ENCODE measurements around the gene NTM. TPM values are rescaled to one million over a fixed set of nuclear protein-coding genes. Genes with fewer than 3 reads are reported as not detected.

The NTM gene
- total and polyA plus RNA-seq, 2 of the 8 experiments (the other 6 are each of a cell fraction or from before 2014, with no cell fraction given) = 13.4 to 20.0 TPM

DNA sequence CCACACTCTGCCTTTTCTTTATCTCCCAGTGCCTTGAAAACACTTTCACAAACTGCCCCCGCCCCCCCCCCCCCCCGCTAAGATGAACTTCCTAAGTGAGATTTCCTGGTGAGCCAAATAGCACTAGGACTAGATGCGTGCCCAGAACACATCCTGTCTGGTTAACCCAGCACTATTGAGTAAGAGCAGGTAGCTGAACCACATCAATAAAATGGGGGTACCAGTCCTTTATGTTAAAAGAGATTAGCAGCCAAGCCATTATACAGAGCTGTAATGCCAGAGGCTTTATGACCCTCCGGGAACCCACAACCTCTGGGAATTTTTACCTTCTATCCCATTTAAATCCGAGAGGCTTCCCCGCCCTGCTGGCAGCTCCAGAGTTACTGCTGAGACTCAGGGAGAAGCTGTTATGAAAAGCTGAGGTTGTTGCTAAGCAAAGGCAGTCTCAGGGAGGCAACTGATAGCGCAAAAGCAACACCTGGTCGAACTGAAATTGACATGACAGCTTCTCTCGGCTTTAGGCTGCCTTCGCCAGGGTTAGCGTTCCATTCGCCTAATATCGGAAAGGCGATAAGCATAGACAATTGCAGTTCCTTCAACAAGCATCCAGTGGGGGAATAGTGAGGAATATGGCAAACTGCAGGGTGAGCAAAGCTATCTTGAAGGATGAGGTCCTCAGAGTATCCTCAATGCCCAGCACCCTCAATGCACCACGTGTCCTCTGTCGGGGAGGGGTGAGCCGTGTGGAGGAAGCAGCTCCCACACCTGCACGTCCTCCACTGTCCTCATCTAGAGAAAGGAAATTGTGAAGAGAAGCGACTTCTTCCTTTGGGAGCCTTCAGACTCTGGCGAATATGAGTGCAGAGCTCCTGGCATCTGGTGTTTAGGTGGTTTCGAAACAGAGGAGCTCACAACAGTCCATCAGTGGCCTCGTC, 977.0 kb downstream of the NTM start:
- no peak for DNase-seq (ENCODE audit: low read depth in 1 of 2, low spot score in 2 of 2)
- no peak overlapping the region for H3K4ac ChIP-seq (replicated peaks; ENCODE audit: insufficient read length, low read depth, low read length)
- H2BK120ac ChIP-seq (replicated peaks; ENCODE audit: low read depth, low read length) = no peak overlapping the region
- H2BK15ac ChIP-seq (ENCODE audit: low read length) = no peak overlapping the region; the same call in 1 of the 2 replicates
- no peak overlapping the region for H3K9ac ChIP-seq (replicated peaks in 1 of 4; ENCODE audit: extremely low read depth in 1 of 4, low read depth in 3 of 4, low read length in 3 of 4)
- H3K27me3 ChIP-seq (replicated peaks in 1 of 4; ENCODE audit: control insufficient read depth in 3 of 4, extremely low read depth in 1 of 4, insufficient read depth in 3 of 4, low read length in 3 of 4) = no peaks in the 10 kb centered on the region
- H3K36me3 ChIP-seq (ENCODE audit: control insufficient read depth in 2 of 4, insufficient read depth in 4 of 4, low read length in 3 of 4) = no peaks in the 10 kb centered on the region
- no peak overlapping the region for H2BK12ac ChIP-seq (ENCODE audit: low read depth, low read length)
- H3K9me3 ChIP-seq (ENCODE audit: insufficient read depth in 2 of 2, low read depth in 1 of 2, low read length in 1 of 2) = no peaks in the 10 kb centered on the region
- no peaks in the 10 kb centered on the region for H3K79me1 ChIP-seq (ENCODE audit: low read depth, low read length)
- no peak overlapping the region for H4K5ac ChIP-seq (ENCODE audit: insufficient read length, low read depth, low read length)
- H4K20me1 ChIP-seq (replicated peaks in 1 of 2; ENCODE audit: control insufficient read depth in 1 of 2, insufficient read depth in 2 of 2, low read length in 2 of 2) = no peaks in the 10 kb centered on the region
- ChIA-PET CTCF (ENCODE audit: partially characterized antibody) (interaction anchor here (0.7 to 4.7 kb wide), 9 partner anchors 9 to 623 kb away, joined by 3 to 22 read pairs (median 3); no protein-coding TSS in a partner anchor), POLR2A (ENCODE audit: partially characterized antibody) (no interaction called here)
- no peak overlapping the region for H4K8ac ChIP-seq (ENCODE audit: extremely low read depth, insufficient read depth, low read length)
- H3K18ac ChIP-seq (ENCODE audit: extremely low read depth, low read length) = no peak overlapping the region
- no peak overlapping the region for H3K14ac ChIP-seq (ENCODE audit: insufficient read length)
- no peak for FAIRE-seq
- no peak overlapping the region for H2AFZ ChIP-seq (ENCODE audit: low read length)
- H3K4me1 ChIP-seq (replicated peaks in 1 of 4; ENCODE audit: control insufficient read depth in 3 of 4, insufficient read depth in 4 of 4, low read length in 3 of 4) = peaks cover 2 to 4% (median 3%) of the 10 kb centered on the region in 4 experiments; a peak in 5 of 7 replicates
- H2AK5ac ChIP-seq (ENCODE audit: low read depth, low read length) = no peak overlapping the region
- no peak overlapping the region for H3K56ac ChIP-seq (replicated peaks; ENCODE audit: insufficient read length, low read depth, low read length)
- no peak overlapping the region for H2BK5ac ChIP-seq (ENCODE audit: low read depth, low read length)
- H3K79me2 ChIP-seq (ENCODE audit: control insufficient read depth in 1 of 2, insufficient read depth in 2 of 2, low read length in 2 of 2) = no peaks in the 10 kb centered on the region
- H3K23me2 ChIP-seq (ENCODE audit: low read depth, low read length) = no peaks in the 10 kb centered on the region
- no peak overlapping the region for H3K23ac ChIP-seq (ENCODE audit: insufficient read length)
- no peak overlapping the region for H2BK20ac ChIP-seq (ENCODE audit: low read length)
- WGBS, 2 experiments (ENCODE audit: extremely low coverage in 1 of 2, insufficient coverage in 1 of 2, insufficient read length in 1 of 2, insufficient replicate concordance in 2 of 2, low coverage in 1 of 2, low lambda C conversion rate in 2 of 2, missing lambda C conversion rate in 1 of 2) = 83% methylated on average over 19 of the region's 22 CpGs; no CpG with 5 or more reads in 1 of the 2 experiments
- no peak overlapping the region; a peak in 1 of 4 replicates for H3K4me2 ChIP-seq (ENCODE audit: insufficient read depth in 1 of 2, low read depth in 2 of 2, low read length in 2 of 2)
- H4K91ac ChIP-seq (replicated peaks; ENCODE audit: insufficient read length, low read length) = no peak overlapping the region
- TF ChIP-seq POU5F1 (IDR thresholded peaks at IDR 0.05; ENCODE audit: low read depth, low read length) (no peak), RXRA (IDR thresholded peaks at IDR 0.05; ENCODE audit: insufficient read depth, low read depth, low read length) (no peak), BRCA1 (IDR thresholded peaks at IDR 0.05; ENCODE audit: low read depth, low read length) (no peak), CTCF (IDR thresholded peaks at IDR 0.05; ENCODE audit: control extremely low read depth in 1 of 3, insufficient read depth in 1 of 3, low read depth in 1 of 3, low read length in 3 of 3) (0 out of 4 replicates have a peak, but pooled peaks of 1 of the 3 experiments have one; percentile 3)
- no peak overlapping the region for H3K4me3 ChIP-seq (ENCODE audit: extremely low read depth in 1 of 4, insufficient read depth in 2 of 4, low read depth in 3 of 4, low read length in 4 of 4)
- H3K27ac ChIP-seq (ENCODE audit: low read depth, low read length) = no peak overlapping the region; the same call in 1 of the 2 replicates
